ENCODE data around the gene TRH. TPM values are rescaled to one million over a fixed set of nuclear protein-coding genes. Genes with fewer than 3 reads are reported as not detected.

TRH gene
- total and polyA plus RNA-seq, 9 of the 15 experiments (the other 6 are each of a cell fraction or from before 2014, with no cell fraction given): not detected

DNA sequence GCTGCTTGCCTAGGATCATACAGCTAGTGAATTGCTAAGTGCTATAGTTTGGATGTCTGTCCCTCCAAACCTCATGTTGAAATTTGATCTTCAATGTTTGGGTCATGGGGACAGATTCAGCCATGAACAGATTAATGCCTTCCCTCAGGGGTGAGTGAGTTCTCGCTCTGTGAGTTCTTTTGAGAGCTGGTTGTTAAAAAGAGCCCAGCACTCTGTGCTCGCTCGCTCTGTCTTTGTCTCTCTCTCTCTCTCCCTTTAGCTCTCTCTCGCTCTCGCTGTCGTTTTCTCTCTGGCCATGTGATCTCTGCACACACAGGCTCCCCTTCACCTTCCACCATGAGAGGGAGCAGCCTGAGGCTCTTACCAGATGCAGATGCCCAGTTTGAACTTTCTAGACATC is 14.9 kb downstream of the TRH start:
- H4K20me1 ChIP-seq (replicated peaks; ENCODE audit: control insufficient read depth, insufficient read depth, low read length): 0 out of 2 replicates have a peak, but pooled peaks cover 3% of the 10 kb centered on the region
- H3K27ac ChIP-seq (ENCODE audit: extremely low read depth, low read depth, low read length): no peak overlapping the region
- CTCF ChIA-PET (ENCODE audit: low intra/inter-chr PET ratio): no interaction called here
- POLR2A ChIA-PET: interaction anchor here (0.6 kb wide), 1 partner anchor 32 kb away, joined by 3 read pairs; no protein-coding TSS in a partner anchor
- no TSS peak for BruUV-seq (replicated peaks)
- in situ Hi-C loops (cut with MboI): no loop called here
- 0% methylated on average over 3 of the region's 6 CpGs for WGBS (ENCODE audit: insufficient coverage, low coverage, missing lambda C conversion rate)
- no peak overlapping the region for H3K4me2 ChIP-seq (ENCODE audit: insufficient read depth, low read length)
- H3K9ac ChIP-seq (ENCODE audit: insufficient read depth in 1 of 2, low read depth in 2 of 2, low read length in 2 of 2): no peak overlapping the region
- no peak overlapping the region for H3K4me3 ChIP-seq
- ATAC-seq (no peak), FAIRE-seq (no peak), DNase-seq (ENCODE audit: extremely low read depth in 1 of 4, low spot score in 3 of 4) (no peak)
- H2AFZ ChIP-seq (ENCODE audit: low read depth, low read length): no peak overlapping the region
- intact Hi-C loops (cut with micrococcal nuclease): no loop called here
- H3K79me2 ChIP-seq (ENCODE audit: control insufficient read depth, insufficient read depth, low read length): no peaks in the 10 kb centered on the region
- H3K36me3 ChIP-seq (ENCODE audit: control insufficient read depth, insufficient read depth, low read length): no peaks in the 10 kb centered on the region
- H3K9me1 ChIP-seq (ENCODE audit: control insufficient read depth, insufficient read depth, low read length): no peaks in the 10 kb centered on the region
- no peaks in the 10 kb centered on the region for H3K9me3 ChIP-seq (replicated peaks; ENCODE audit: control insufficient read depth, insufficient read depth, low read depth, low read length)
- peaks cover 9 to 61% of the 10 kb centered on the region in 2 experiments for H3K27me3 ChIP-seq (ENCODE audit: control insufficient read depth in 2 of 2, insufficient read depth in 2 of 2, low read length in 2 of 2)
- TF ChIP-seq RNF2 (IDR thresholded peaks at IDR 0.05) (no peak), ESRRA (IDR thresholded peaks at IDR 0.05; ENCODE audit: borderline replicate concordance, low read depth) (no peak), KAT8 (IDR thresholded peaks at IDR 0.05; ENCODE audit: low read depth) (no peak), SMARCC2 (IDR thresholded peaks at IDR 0.05; ENCODE audit: low read depth) (no peak), ZNF696 (CRISPR knock-in tag; conservative IDR thresholded peaks at IDR 0.05) (no peak), ZNF561 (CRISPR knock-in tag; conservative IDR thresholded peaks at IDR 0.05) (no peak), ZNF124 (CRISPR knock-in tag; IDR thresholded peaks at IDR 0.05) (no peak), GTF2B (IDR thresholded peaks at IDR 0.05; ENCODE audit: extremely low read depth, insufficient read length) (no peak), LCOR (CRISPR knock-in tag; IDR thresholded peaks at IDR 0.05) (no peak), ZC3H4 (CRISPR knock-in tag; IDR thresholded peaks at IDR 0.05; ENCODE audit: borderline replicate concordance) (no peak), DDX20 (tag; IDR thresholded peaks at IDR 0.05; ENCODE audit: low read depth) (no peak), HIVEP1 (CRISPR knock-in tag; IDR thresholded peaks at IDR 0.05) (no peak), ZFP30 (CRISPR knock-in tag; IDR thresholded peaks at IDR 0.05; ENCODE audit: borderline replicate concordance) (no peak), ZNF197 (CRISPR knock-in tag; IDR thresholded peaks at IDR 0.05; ENCODE audit: low read depth) (no peak), NR2C1 (IDR thresholded peaks at IDR 0.05) (no peak), NR2C1 (tag; IDR thresholded peaks at IDR 0.05) (no peak), PHTF2 (CRISPR knock-in tag; IDR thresholded peaks at IDR 0.05) (no peak), SNRNP70 (optimal IDR thresholded peaks at IDR 0.05; ENCODE audit: low read depth, low read length) (no peak)
- TF ChIP-seq, protein P1, sequence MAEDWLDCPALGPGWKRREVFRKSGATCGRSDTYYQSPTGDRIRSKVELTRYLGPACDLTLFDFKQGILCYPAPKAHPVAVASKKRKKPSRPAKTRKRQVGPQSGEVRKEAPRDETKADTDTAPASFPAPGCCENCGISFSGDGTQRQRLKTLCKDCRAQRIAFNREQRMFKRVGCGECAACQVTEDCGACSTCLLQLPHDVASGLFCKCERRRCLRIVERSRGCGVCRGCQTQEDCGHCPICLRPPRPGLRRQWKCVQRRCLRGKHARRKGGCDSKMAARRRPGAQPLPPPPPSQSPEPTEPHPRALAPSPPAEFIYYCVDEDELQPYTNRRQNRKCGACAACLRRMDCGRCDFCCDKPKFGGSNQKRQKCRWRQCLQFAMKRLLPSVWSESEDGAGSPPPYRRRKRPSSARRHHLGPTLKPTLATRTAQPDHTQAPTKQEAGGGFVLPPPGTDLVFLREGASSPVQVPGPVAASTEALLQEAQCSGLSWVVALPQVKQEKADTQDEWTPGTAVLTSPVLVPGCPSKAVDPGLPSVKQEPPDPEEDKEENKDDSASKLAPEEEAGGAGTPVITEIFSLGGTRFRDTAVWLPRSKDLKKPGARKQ (CRISPR knock-in tag; IDR thresholded peaks at IDR 0.05): no peak
- TF ChIP-seq, protein P2, sequence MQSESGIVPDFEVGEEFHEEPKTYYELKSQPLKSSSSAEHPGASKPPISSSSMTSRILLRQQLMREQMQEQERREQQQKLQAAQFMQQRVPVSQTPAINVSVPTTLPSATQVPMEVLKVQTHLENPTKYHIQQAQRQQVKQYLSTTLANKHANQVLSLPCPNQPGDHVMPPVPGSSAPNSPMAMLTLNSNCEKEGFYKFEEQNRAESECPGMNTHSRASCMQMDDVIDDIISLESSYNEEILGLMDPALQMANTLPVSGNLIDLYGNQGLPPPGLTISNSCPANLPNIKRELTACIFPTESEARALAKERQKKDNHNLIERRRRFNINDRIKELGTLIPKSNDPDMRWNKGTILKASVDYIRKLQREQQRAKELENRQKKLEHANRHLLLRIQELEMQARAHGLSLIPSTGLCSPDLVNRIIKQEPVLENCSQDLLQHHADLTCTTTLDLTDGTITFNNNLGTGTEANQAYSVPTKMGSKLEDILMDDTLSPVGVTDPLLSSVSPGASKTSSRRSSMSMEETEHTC (IDR thresholded peaks at IDR 0.05): no peak
- H3K4me1 ChIP-seq (replicated peaks in 1 of 2; ENCODE audit: control insufficient read depth in 2 of 2, insufficient read depth in 2 of 2, low read length in 2 of 2): no peaks in the 10 kb centered on the region

Measured in K562 (cell line).